GM21360 (cell line): ENCODE data around the gene DPP10.

Experiments used
- ATAC-seq: cut with Tn5 transposase; IDR thresholded peaks from one replicate; pipeline ENCODE4 v1.9.1; 2021; ENCODE audit warnings: mild to moderate bottlenecking, moderate library complexity; ENCODE audit not compliant: unreplicated experiment

Gene DPP10

GRCh38 chr2:114789989-114790388 lies 347.5 kb downstream of the DPP10 start:
- no peak for ATAC-seq

GRCh38 chr2:114797540-114797939 lies 355.1 kb downstream of the DPP10 start:
- ATAC-seq = no peak

- ATAC-seq = no peak
Measured at GRCh38 chr2:114797942-114798341, 355.5 kb downstream of the DPP10 start.

- no peak for ATAC-seq
Measured at GRCh38 chr2:114800371-114800770, 357.9 kb downstream of the DPP10 start.

GRCh38 chr2:114805195-114805594 lies 362.8 kb downstream of the DPP10 start:
- no peak for ATAC-seq

GRCh38 chr2:114810092-114810491 lies 367.7 kb downstream of the DPP10 start:
- no peak for ATAC-seq

- ATAC-seq = no peak
Measured at GRCh38 chr2:114812261-114812660, 369.8 kb downstream of the DPP10 start.

GRCh38 chr2:114814355-114814754 lies 371.9 kb downstream of the DPP10 start:
- ATAC-seq = no peak

GRCh38 chr2:114821055-114821454 lies 378.6 kb downstream of the DPP10 start:
- ATAC-seq = no peak

GRCh38 chr2:114843963-114844362 lies 401.5 kb downstream of the DPP10 start:
- no peak for ATAC-seq

- ATAC-seq = no peak
Measured at GRCh38 chr2:114857196-114857595, 414.8 kb downstream of the DPP10 start.

- no peak for ATAC-seq
Measured at GRCh38 chr2:114859726-114860510, 417.5 kb downstream of the DPP10 start.

GRCh38 chr2:114862243-114862642 lies 419.8 kb downstream of the DPP10 start:
- ATAC-seq = no peak

GRCh38 chr2:114864901-114865300 lies 422.5 kb downstream of the DPP10 start:
- ATAC-seq = no peak

- ATAC-seq = no peak
Measured at GRCh38 chr2:114880046-114880445, 437.6 kb downstream of the DPP10 start.

- ATAC-seq = no peak
Measured at GRCh38 chr2:114919985-114920384, 477.5 kb downstream of the DPP10 start.

GRCh38 chr2:114922076-114922475 lies 479.6 kb downstream of the DPP10 start:
- ATAC-seq = no peak

GRCh38 chr2:114925296-114926255 lies 483.1 kb downstream of the DPP10 start:
- no peak for ATAC-seq

- no peak for ATAC-seq
Measured at GRCh38 chr2:114926303-114926702, 483.9 kb downstream of the DPP10 start.

- no peak for ATAC-seq
Measured at GRCh38 chr2:114929225-114929624, 486.8 kb downstream of the DPP10 start.

GRCh38 chr2:114933671-114934241 lies 491.3 kb downstream of the DPP10 start:
- no peak for ATAC-seq
